Urothelium cell line (cell line): ENCODE data around the gene ADH5.
"Not testable (repeated sequence)": the region's sequence is repeated elsewhere in the genome, so short reads cannot be mapped to it uniquely, and the experiment has no call there.

ENCODE experiments used
- DNase-seq: peaks from one replicate; pipeline ENCODE4 v3.0.0; 2011; ENCODE audit warnings: low spot score, mixed read lengths
- FAIRE-seq: peaks from 2 replicates; lab custom pipeline; 2011; peaks lifted over from hg19 to GRCh38; lab: Jason Lieb, UNC

Gene ADH5

GRCh38 chr4:99088481-99089365, at the start of gene ADH5:
TSS of gene ADH5 (minus strand) at chr4:99088788. CDS start at chr4:99088700, 88 bp downstream.
- FAIRE-seq (peak; percentile 35), DNase-seq (peak; percentile 94)

GRCh38 chr4:99136329-99136728, 47.7 kb upstream of the ADH5 start:
- FAIRE-seq (peak; percentile 9), DNase-seq (no peak)

- no peak for DNase-seq
- FAIRE-seq, result no peak
Observed at GRCh38 chr4:99135541-99136162, 47.1 kb upstream of the ADH5 start.

- DNase-seq, result no peak
- no peak for FAIRE-seq
Observed at GRCh38 chr4:99134586-99134985, 46.0 kb upstream of the ADH5 start.

DNA sequence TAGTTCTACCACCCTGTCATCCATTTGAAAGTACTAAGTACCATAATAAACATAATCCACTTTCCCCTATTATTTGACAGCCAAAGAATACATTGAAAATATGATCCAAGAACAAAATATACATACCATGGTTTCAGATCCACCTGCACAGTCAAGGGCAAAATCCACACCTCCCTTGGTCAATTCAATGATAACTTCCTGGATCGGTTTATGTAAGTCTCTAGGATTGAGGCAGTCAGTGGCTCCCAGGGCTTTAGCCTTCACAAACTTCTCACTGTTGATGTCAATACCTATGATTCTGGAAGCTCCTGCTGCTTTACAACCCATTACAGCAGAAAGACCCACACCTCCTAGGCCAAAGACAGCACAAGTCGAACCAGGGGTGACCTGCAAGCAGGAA, 42.8 kb upstream of the ADH5 start:
- FAIRE-seq, result no peak
- no peak for DNase-seq

DNA sequence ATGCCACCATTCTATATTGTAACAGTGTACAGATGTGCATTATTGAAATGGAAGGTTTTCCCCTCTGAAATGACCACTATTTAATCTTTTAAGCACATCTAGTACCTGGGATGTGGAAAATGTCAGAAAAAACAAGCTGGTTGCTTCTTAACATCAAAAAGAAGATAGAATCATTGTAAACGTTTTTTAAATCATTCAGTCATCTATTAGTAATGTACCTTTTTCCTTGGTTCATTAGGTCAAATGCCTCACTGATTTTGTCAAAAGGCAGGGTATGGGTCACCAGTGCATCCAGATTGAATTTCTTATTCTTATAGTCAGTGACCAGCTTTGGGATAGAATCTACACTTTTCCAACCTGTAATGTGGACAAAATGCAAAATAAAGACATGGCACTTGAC, 37.8 kb upstream of the ADH5 start:
- FAIRE-seq (no peak), DNase-seq (no peak)

GRCh38 chr4:99121008-99121407, 32.4 kb upstream of the ADH5 start:
- no peak for FAIRE-seq
- DNase-seq, result no peak

GRCh38 chr4:99120501-99120900, 31.9 kb upstream of the ADH5 start:
- no peak for DNase-seq
- no peak for FAIRE-seq

- DNase-seq, result no peak
Observed at GRCh38 chr4:99117876-99118693, 29.5 kb upstream of the ADH5 start.

GRCh38 chr4:99117122-99117841, 28.7 kb upstream of the ADH5 start:
- not testable (repeated sequence) for DNase-seq, FAIRE-seq

More at GRCh38 chr4:99117876-99118693, 29.5 kb upstream of the ADH5 start:
- no peak for FAIRE-seq

DNA sequence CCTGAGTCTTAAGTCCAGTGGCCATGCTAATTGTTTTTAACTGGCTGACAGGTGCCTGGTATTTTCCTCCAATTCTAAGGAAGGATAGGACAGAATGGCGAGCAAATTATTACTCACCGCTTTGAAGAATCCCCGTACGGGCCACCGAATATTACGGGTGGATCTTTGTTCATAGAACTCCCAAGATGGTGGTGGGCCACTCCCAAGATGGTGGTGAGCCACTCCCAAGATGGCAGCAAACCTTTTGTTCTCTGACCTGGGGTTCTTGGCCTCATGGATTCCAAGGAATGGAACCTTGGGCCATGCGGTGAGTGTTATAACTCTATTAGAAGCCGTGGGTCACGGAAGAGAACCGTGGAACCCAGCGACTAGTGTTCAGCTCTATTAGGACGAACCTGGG, 20.7 kb upstream of the ADH5 start:
- not testable (repeated sequence) for FAIRE-seq, DNase-seq

DNA sequence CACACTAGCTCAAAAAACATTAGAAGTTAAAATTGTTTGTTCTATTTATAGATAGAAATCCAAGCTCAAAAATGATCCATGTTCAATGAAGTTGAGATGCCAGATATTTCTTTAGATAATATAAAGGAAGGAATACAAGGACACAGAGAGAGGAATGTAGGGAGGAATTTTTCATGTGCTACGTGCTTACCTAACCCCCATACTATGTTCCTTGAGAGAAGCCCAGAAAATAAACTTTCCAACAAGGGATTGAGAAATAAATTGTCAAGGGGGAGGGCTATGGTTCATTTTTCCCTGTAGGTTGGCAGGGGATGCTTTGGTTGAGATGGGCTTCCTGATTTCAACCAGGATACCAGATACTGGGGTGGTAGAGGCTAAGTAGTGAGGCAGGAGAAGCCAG, 15.6 kb upstream of the ADH5 start:
- FAIRE-seq (no peak), DNase-seq (no peak)

DNA sequence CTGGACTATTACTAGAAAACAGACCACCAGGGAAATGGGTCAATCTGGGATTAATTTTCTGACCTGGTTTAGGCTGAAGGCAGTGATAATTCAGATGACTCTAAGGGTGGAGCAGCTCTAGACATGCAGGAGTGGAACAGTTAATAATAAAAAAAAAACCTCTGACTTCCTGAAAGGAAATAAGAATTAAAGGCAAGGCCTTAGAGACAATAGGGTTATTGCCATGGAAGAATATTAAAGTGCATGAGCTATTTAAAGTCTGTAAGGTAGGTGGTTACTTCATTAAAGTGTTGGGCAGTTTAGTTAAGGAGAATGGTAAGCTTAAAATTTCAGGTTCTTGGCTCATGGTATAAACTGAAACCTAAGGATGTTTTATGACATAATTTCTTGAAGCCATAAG, 14.6 kb upstream of the ADH5 start:
- DNase-seq, result no peak
- no peak for FAIRE-seq

DNA sequence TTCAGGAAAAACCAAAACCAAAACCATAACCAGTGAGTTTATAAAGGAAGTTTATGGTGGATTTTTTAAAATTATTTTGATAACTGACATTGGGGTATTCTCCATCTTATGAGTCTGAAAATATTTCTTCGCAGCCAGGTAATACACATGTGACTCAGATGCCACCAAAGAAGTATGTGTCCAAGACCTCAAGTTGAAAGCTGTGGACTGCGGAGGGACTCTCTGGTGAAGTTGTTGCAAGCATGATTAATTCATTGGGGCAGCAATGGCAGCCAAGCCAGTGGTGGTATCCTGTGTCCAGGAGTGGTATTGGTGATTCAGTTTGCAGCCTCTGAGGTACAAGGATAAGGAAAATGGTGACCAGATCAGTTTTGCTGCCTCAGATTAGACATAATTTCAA, 14.0 kb upstream of the ADH5 start:
- DNase-seq, result no peak
- FAIRE-seq, result no peak

GRCh38 chr4:99100876-99101275, 12.3 kb upstream of the ADH5 start:
- no peak for DNase-seq

GRCh38 chr4:99099814-99100213, 11.2 kb upstream of the ADH5 start:
- not testable (repeated sequence) for FAIRE-seq, DNase-seq

More at GRCh38 chr4:99100876-99101275, 12.3 kb upstream of the ADH5 start:
- FAIRE-seq, result no peak

- FAIRE-seq (no peak), DNase-seq (no peak)
Observed at GRCh38 chr4:99099311-99099710, 10.7 kb upstream of the ADH5 start.

DNA sequence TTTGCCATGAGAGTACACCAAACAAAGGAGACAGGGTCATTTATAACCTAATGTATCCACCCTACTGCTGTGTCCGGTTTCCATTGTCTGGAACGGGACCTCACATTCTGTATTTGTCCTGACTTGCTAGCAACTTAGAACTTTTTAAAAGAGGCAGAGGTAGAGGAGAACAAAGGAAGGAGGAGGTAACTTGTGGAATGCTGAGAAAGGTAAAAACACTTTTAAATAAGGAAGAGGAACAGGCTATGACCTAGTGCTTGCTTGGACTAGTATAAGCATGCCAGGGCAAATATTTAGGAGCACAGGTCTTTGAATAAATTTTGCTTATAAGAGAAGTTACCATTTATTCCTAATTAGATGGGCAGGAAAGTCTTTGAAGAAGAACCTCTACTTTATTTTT, 3.3 kb upstream of the ADH5 start:
- not testable (repeated sequence) for FAIRE-seq, DNase-seq

GRCh38 chr4:99091216-99091575, 2.6 kb upstream of the ADH5 start:
- DNase-seq (no peak), FAIRE-seq (no peak)

DNA sequence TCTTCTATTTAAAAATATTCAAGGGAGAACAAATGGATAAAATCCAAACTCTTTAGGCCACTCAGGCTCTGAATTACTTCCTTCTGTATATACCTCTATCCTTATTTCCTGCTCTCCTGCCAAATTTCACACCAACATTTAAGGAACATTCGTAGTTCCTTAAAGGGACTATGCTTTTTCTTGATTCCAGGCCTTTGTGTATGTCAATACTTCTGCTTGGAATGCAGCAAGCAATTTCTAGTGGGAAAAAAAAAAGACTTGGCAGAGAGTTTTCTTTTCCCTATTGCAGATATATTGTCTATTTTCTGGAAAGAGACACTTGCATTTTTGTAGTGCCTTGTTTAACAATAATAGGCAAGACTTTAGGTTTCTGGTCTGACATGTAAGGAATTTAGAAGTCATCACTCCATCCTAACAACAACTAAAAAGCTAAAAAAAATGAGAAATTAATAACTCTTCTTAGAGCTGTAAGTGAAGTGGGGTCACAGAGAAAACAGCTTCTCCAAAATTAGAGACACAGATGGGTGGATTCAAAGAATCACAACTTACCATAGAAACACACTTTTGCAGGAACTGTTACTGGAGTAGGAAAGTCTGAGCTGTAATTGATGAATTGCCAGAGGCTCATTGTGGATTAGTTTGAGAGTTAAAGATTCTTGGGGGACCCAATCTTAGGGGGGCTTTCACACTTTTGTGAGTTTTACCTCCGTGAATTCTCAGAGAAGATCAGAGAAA, 2.1 kb upstream of the ADH5 start:
- no peak for FAIRE-seq
- DNase-seq, result no peak
